ENCODE measurements around the gene TMPRSS7. TPM values are rescaled to one million over a fixed set of nuclear protein-coding genes. Genes with fewer than 3 reads are reported as not detected.

The TMPRSS7 gene
- total and polyA plus RNA-seq, 2 of the 8 experiments (the other 6 are each of a cell fraction or from before 2014, with no cell fraction given): not detected

- Histone ChIP-seq H2BK15ac (ENCODE audit: low read length) (no peak overlapping the region), H2BK120ac (replicated peaks; ENCODE audit: low read depth, low read length) (no peak overlapping the region), H3K4me1 (replicated peaks in 1 of 4; ENCODE audit: control insufficient read depth in 3 of 4, insufficient read depth in 4 of 4, low read length in 3 of 4) (no peaks in the 10 kb centered on the region), H3K9ac (replicated peaks in 1 of 4; ENCODE audit: extremely low read depth in 1 of 4, low read depth in 3 of 4, low read length in 3 of 4) (no peak overlapping the region), H3K4me2 (ENCODE audit: insufficient read depth in 1 of 2, low read depth in 2 of 2, low read length in 2 of 2) (no peak overlapping the region), H2AK5ac (ENCODE audit: low read depth, low read length) (no peak overlapping the region), H3K79me2 (ENCODE audit: control insufficient read depth in 1 of 2, insufficient read depth in 2 of 2, low read length in 2 of 2) (no peaks in the 10 kb centered on the region), H3K56ac (replicated peaks; ENCODE audit: insufficient read length, low read depth, low read length) (no peak overlapping the region), H3K27me3 (replicated peaks in 1 of 4; ENCODE audit: control insufficient read depth in 3 of 4, extremely low read depth in 1 of 4, insufficient read depth in 3 of 4, low read length in 3 of 4) (no peaks in the 10 kb centered on the region), H3K14ac (ENCODE audit: insufficient read length) (no peak overlapping the region), H3K4me3 (ENCODE audit: extremely low read depth in 1 of 4, insufficient read depth in 2 of 4, low read depth in 3 of 4, low read length in 4 of 4) (no peak overlapping the region), H4K91ac (replicated peaks; ENCODE audit: insufficient read length, low read length) (no peak overlapping the region), H3K9me3 (ENCODE audit: insufficient read depth in 2 of 2, low read depth in 1 of 2, low read length in 1 of 2) (no peaks in the 10 kb centered on the region), H3K4ac (replicated peaks; ENCODE audit: insufficient read length, low read depth, low read length) (no peak overlapping the region), H3K23me2 (ENCODE audit: low read depth, low read length) (no peaks in the 10 kb centered on the region; the same call in 1 of the 2 replicates), H4K20me1 (replicated peaks in 1 of 2; ENCODE audit: control insufficient read depth in 1 of 2, insufficient read depth in 2 of 2, low read length in 2 of 2) (no peaks in the 10 kb centered on the region), H2BK20ac (ENCODE audit: low read length) (no peak overlapping the region), H3K18ac (ENCODE audit: extremely low read depth, low read length) (no peak overlapping the region), H4K8ac (ENCODE audit: extremely low read depth, insufficient read depth, low read length) (no peak overlapping the region), H2AFZ (ENCODE audit: low read length) (no peak overlapping the region), H4K5ac (ENCODE audit: insufficient read length, low read depth, low read length) (no peak overlapping the region), H3K27ac (ENCODE audit: low read depth, low read length) (no peak overlapping the region), H3K23ac (ENCODE audit: insufficient read length) (no peak overlapping the region), H3K79me1 (ENCODE audit: low read depth, low read length) (no peaks in the 10 kb centered on the region), H3K36me3 (ENCODE audit: control insufficient read depth in 2 of 4, insufficient read depth in 4 of 4, low read length in 3 of 4) (peaks cover 0 to 3% (median 0%) of the 10 kb centered on the region in 4 experiments; a peak in 1 of 8 replicates), H2BK5ac (ENCODE audit: low read depth, low read length) (no peak overlapping the region), H2BK12ac (ENCODE audit: low read depth, low read length) (no peak overlapping the region)
- ChIA-PET CTCF (ENCODE audit: partially characterized antibody) (interaction anchor here (0.7 to 12.0 kb wide), 4 partner anchors 14 to 340 kb away, joined by 3 to 384 read pairs (median 42); partner anchors contain the start of gene TAGLN3), POLR2A (ENCODE audit: partially characterized antibody) (interaction anchor here (3.2 kb wide), 1 partner anchor 10 kb away, joined by 13 read pairs; the partner anchor contains the start of gene TAGLN3)
- FAIRE-seq (no peak), DNase-seq (ENCODE audit: low read depth in 1 of 2, low spot score in 2 of 2) (no peak)
- WGBS, 2 experiments (ENCODE audit: extremely low coverage in 1 of 2, insufficient coverage in 1 of 2, insufficient read length in 1 of 2, insufficient replicate concordance in 2 of 2, low coverage in 1 of 2, low lambda C conversion rate in 2 of 2, missing lambda C conversion rate in 1 of 2): 91% methylated on average over 2 of the region's 2 CpGs; no CpG with 5 or more reads in 1 of the 2 experiments
- TF ChIP-seq USF2 (IDR thresholded peaks at IDR 0.05; ENCODE audit: low read length) (no peak), CREB1 (IDR thresholded peaks at IDR 0.05) (no peak), JUN (IDR thresholded peaks at IDR 0.05; ENCODE audit: low read depth, low read length) (no peak), TCF12 (IDR thresholded peaks at IDR 0.05; ENCODE audit: low read depth, low read length) (no peak), POLR2AphosphoS5 (IDR thresholded peaks at IDR 0.05; ENCODE audit: low read depth, low read length) (no peak), KDM1A (IDR thresholded peaks at IDR 0.05; ENCODE audit: borderline replicate concordance, low read length) (no peak), RNF2 (IDR thresholded peaks at IDR 0.05; ENCODE audit: borderline replicate concordance, low read depth, low read length, missing control alignments, poor library complexity, severe bottlenecking) (no peak), TEAD4 (IDR thresholded peaks at IDR 0.05; ENCODE audit: low read depth, low read length) (no peak)
Observed at GRCh38 chr3:112009670-112010069, 24.9 kb upstream of the TMPRSS7 start.
